HUDEP-2 (cell line): ENCODE data around the gene EPG5.
A peak's percentile ranks its signal among the peaks of the same experiment; 100 is the strongest.
"Not testable (repeated sequence)": the region's sequence is repeated elsewhere in the genome, so short reads cannot be mapped to it uniquely, and the experiment has no call there.

Experiments
- DNase-seq, 76 experiments: peaks; one replicate each; lab custom pipeline; 2025; ENCODE audit not compliant: unreplicated experiment in 76 of 76; lab: John Stamatoyannopoulos, UW

The EPG5 gene

GRCh38 chr18:45841060-45841764 lies 125.9 kb downstream of the EPG5 start:
- no peak for DNase-seq

- peak in 67 of 76 experiments; percentile 3 to 83 (median 43) for DNase-seq
Observed at GRCh38 chr18:45839414-45840395, 127.4 kb downstream of the EPG5 start.

GRCh38 chr18:45838302-45839070 lies 128.6 kb downstream of the EPG5 start:
- DNase-seq: no peak

GRCh38 chr18:45837283-45838070 lies 129.7 kb downstream of the EPG5 start:
- DNase-seq: peak in 1 of 76 experiments; percentile 26

GRCh38 chr18:45836242-45837205 lies 130.6 kb downstream of the EPG5 start:
- peak in 2 of 76 experiments; percentile 15 to 38 for DNase-seq

- peak in 4 of 76 experiments; percentile 12 to 44 (median 28) for DNase-seq
Observed at GRCh38 chr18:45835057-45835636, 132.0 kb downstream of the EPG5 start.

GRCh38 chr18:45834306-45834705 lies 132.8 kb downstream of the EPG5 start:
- DNase-seq: no peak

- DNase-seq: no peak
Observed at GRCh38 chr18:45833846-45834245, 133.3 kb downstream of the EPG5 start.

- no peak for DNase-seq
Observed at GRCh38 chr18:45830917-45831316, 136.2 kb downstream of the EPG5 start.

GRCh38 chr18:45829855-45830254 lies 137.3 kb downstream of the EPG5 start:
- DNase-seq: no peak

GRCh38 chr18:45828917-45829811 lies 138.0 kb downstream of the EPG5 start:
- peak in 27 of 76 experiments; percentile 4 to 67 (median 37) for DNase-seq

- DNase-seq: not testable (repeated sequence)
Observed at GRCh38 chr18:45826716-45827115, 140.4 kb downstream of the EPG5 start.

- DNase-seq: no peak
Observed at GRCh38 chr18:45826084-45826483, 141.0 kb downstream of the EPG5 start.

GRCh38 chr18:45825258-45826044 lies 141.7 kb downstream of the EPG5 start, which contains the start of gene SIGLEC15:
Gene SIGLEC15 (plus strand): TSS chr18:45825675. CDS start chr18:45825729, 54 bp downstream.
- no peak for DNase-seq

GRCh38 chr18:45821711-45822110 lies 145.4 kb downstream of the EPG5 start:
- no peak for DNase-seq

- no peak for DNase-seq
Observed at GRCh38 chr18:45821026-45821425, 146.1 kb downstream of the EPG5 start.
